Inflammatory macrophage treated with lipopolysaccharide for 4 hours (primary cell): Measurements from ENCODE around the gene SNTG2.
"Not testable (repeated sequence)": the region's sequence is repeated elsewhere in the genome, so short reads cannot be mapped to it uniquely, and the experiment has no call there.

Experiments used
- DNase-seq: peaks from one replicate; pipeline ENCODE4 v3.0.0-alpha.2; 2020

SNTG2 gene

GRCh38 chr2:950080-950966, at the start of gene SNTG2:
Gene SNTG2 (plus strand): TSS chr2:950849. CDS start chr2:950997, 148 bp downstream.
- DNase-seq: no peak

GRCh38 chr2:902584-902983, 48.1 kb upstream of the SNTG2 start:
- DNase-seq: no peak

GRCh38 chr2:903223-903900, 47.3 kb upstream of the SNTG2 start:
- no peak for DNase-seq

- no peak for DNase-seq
Observed at GRCh38 chr2:904246-905024, 46.2 kb upstream of the SNTG2 start.

- DNase-seq: no peak
Observed at GRCh38 chr2:905091-905832, 45.4 kb upstream of the SNTG2 start.

GRCh38 chr2:905833-906140, 44.9 kb upstream of the SNTG2 start:
- DNase-seq: no peak

GRCh38 chr2:907706-908105, 42.9 kb upstream of the SNTG2 start:
- no peak for DNase-seq

- no peak for DNase-seq
Observed at GRCh38 chr2:908568-908967, 42.1 kb upstream of the SNTG2 start.

GRCh38 chr2:909764-910379, 40.8 kb upstream of the SNTG2 start:
- DNase-seq: not testable (repeated sequence)

- DNase-seq: no peak
Observed at GRCh38 chr2:910698-911097, 40.0 kb upstream of the SNTG2 start.

- no peak for DNase-seq
Observed at GRCh38 chr2:915979-916378, 34.7 kb upstream of the SNTG2 start.

- DNase-seq: no peak
Observed at GRCh38 chr2:916935-917334, 33.7 kb upstream of the SNTG2 start.

GRCh38 chr2:919672-920071, 31.0 kb upstream of the SNTG2 start:
- no peak for DNase-seq

- DNase-seq: no peak
Observed at GRCh38 chr2:920573-920972, 30.1 kb upstream of the SNTG2 start.

GRCh38 chr2:920999-921398, 29.6 kb upstream of the SNTG2 start:
- no peak for DNase-seq

- no peak for DNase-seq
Observed at GRCh38 chr2:922185-922584, 28.5 kb upstream of the SNTG2 start.

GRCh38 chr2:923832-924601, 26.6 kb upstream of the SNTG2 start:
- no peak for DNase-seq

GRCh38 chr2:924701-925100, 25.9 kb upstream of the SNTG2 start:
- DNase-seq: no peak

GRCh38 chr2:925309-925708, 25.3 kb upstream of the SNTG2 start:
- no peak for DNase-seq

GRCh38 chr2:925711-926110, 24.9 kb upstream of the SNTG2 start:
- no peak for DNase-seq

- no peak for DNase-seq
Observed at GRCh38 chr2:926259-926793, 24.3 kb upstream of the SNTG2 start.
